ENCODE data around the gene TCHH. TPM values are rescaled to one million over a fixed set of nuclear protein-coding genes. Genes with fewer than 3 reads are reported as not detected.

TCHH gene
- total and polyA plus RNA-seq, 9 donors = 0.04 to 0.12 (median 0.08) TPM; not detected in 1

GRCh38 chr1:152067929-152068328, 47.3 kb downstream of the TCHH start:
- Histone ChIP-seq H3K36me3 (no peaks in the 10 kb centered on the region), H3K9me3 (no peaks in the 10 kb centered on the region), H3K27me3 (no peaks in the 10 kb centered on the region), H3K4me1 (ENCODE audit: insufficient read depth) (no peaks in the 10 kb centered on the region), H3K4me3 (no peak overlapping the region), H3K27ac (no peak overlapping the region)
- intact Hi-C loops (cut with DNase I) = no loop called here
- no peak for DNase-seq
- TF ChIP-seq, protein P1, sequence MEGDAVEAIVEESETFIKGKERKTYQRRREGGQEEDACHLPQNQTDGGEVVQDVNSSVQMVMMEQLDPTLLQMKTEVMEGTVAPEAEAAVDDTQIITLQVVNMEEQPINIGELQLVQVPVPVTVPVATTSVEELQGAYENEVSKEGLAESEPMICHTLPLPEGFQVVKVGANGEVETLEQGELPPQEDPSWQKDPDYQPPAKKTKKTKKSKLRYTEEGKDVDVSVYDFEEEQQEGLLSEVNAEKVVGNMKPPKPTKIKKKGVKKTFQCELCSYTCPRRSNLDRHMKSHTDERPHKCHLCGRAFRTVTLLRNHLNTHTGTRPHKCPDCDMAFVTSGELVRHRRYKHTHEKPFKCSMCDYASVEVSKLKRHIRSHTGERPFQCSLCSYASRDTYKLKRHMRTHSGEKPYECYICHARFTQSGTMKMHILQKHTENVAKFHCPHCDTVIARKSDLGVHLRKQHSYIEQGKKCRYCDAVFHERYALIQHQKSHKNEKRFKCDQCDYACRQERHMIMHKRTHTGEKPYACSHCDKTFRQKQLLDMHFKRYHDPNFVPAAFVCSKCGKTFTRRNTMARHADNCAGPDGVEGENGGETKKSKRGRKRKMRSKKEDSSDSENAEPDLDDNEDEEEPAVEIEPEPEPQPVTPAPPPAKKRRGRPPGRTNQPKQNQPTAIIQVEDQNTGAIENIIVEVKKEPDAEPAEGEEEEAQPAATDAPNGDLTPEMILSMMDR (IDR thresholded peaks at IDR 0.05) = no peak
- TF ChIP-seq EP300 (IDR thresholded peaks at IDR 0.05) = no peak
- TF ChIP-seq POLR2A (IDR thresholded peaks at IDR 0.05) = no peak
- WGBS, 3 donors = 38 to 78% (median 45%) methylated on average over 1 of the region's 1 CpG

DNA sequence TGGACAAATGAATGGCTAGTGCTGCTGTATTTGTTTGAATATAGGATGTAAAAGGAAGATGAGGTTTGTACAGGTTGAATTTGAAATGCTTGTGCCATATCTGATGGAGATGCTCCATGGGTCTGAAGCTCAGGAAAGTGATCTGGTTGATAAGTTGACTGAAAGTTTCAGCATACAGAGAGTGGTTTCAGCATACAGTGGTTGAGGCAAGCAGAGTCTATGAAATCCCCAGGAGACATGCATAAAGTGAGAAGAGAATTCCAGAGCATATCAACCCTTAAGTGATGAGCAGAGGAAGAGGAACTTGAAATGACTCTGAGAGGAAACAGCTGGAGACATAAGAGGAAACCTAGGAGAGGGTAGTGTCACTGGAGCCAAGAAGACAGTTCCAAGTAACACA, 48.1 kb downstream of the TCHH start:
- TF ChIP-seq EP300 (IDR thresholded peaks at IDR 0.05) (no peak), POLR2A (IDR thresholded peaks at IDR 0.05) (no peak)
- TF ChIP-seq, protein P1 (IDR thresholded peaks at IDR 0.05) = no peak
- H3K4me3 ChIP-seq = no peak overlapping the region
- intact Hi-C loops (cut with DNase I) = no loop called here

DNA sequence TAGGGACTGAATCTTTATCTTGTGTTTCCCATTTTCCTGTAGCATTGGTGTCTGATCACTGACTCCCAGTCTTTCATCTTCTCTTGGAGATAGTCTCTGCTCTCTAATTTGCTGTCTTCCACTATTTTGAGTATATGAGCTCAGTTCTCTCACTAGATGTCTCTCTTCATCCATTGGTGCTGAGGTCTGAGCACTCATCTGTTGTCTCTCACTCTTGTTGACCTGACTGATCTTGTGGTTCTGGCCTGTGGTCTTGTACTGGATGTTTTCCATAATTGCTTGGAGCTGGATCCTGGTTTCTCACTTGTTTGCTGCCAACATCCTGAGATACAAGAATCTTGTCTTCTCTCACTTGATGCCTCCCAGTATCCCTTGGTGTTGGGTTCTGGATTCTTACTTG, 53.3 kb downstream of the TCHH start:
- intact Hi-C loops (cut with DNase I) = no loop called here

More for the DNA sequence above, 48.1 kb downstream of the TCHH start:
- no peaks in the 10 kb centered on the region for H3K27me3 ChIP-seq
- H3K27ac ChIP-seq = no peak overlapping the region
- H3K9me3 ChIP-seq = no peaks in the 10 kb centered on the region
- no peaks in the 10 kb centered on the region for H3K4me1 ChIP-seq (ENCODE audit: insufficient read depth)
- H3K36me3 ChIP-seq = no peaks in the 10 kb centered on the region
- DNase-seq = no peak

More for the DNA sequence above, 53.3 kb downstream of the TCHH start:
- H3K27me3 ChIP-seq = no peaks in the 10 kb centered on the region
- TF ChIP-seq POLR2A (IDR thresholded peaks at IDR 0.05) = no peak
- TF ChIP-seq, protein P1 (IDR thresholded peaks at IDR 0.05) = no peak
- H3K4me3 ChIP-seq = no peak overlapping the region
- no peak for DNase-seq
- H3K9me3 ChIP-seq = no peaks in the 10 kb centered on the region
- no peak overlapping the region for H3K27ac ChIP-seq
- H3K4me1 ChIP-seq (ENCODE audit: insufficient read depth) = no peaks in the 10 kb centered on the region
- no peaks in the 10 kb centered on the region for H3K36me3 ChIP-seq

Small RNAs within 50 kb of the gene (small RNA-seq; reads per million reads assigned to genes)
- gene SPTLC1P4 = not detected

Other genes starting within 250 kb of the TCHH start
- 10 to 100 TPM; 10.4 to 21.8 (median 16.7) TPM for gene THEM4, start 205.9 kb downstream of the TCHH start, total RNA-seq
- gene THEM4, start 205.9 kb downstream of the TCHH start, polyA plus RNA-seq = 10 to 100 TPM; 12.3 to 14.4 TPM
- gene S100A10, start 121.6 kb downstream of the TCHH start, total RNA-seq = 100 to 1,000 TPM in 5 of 7 donors, 10 to 100 TPM in 2; 38.6 to 327 (median 213) TPM
- gene S100A10, start 121.6 kb downstream of the TCHH start, polyA plus RNA-seq = 100 to 1,000 TPM; 175 to 642 TPM
- gene S100A11, start 78.4 kb downstream of the TCHH start, total RNA-seq = 100 to 1,000 TPM in 3 of 7 donors, 10 to 100 TPM in 4; 60.2 to 189 (median 85.8) TPM
- 100 to 1,000 TPM; 158 to 449 TPM for gene S100A11, start 78.4 kb downstream of the TCHH start, polyA plus RNA-seq
- gene TCHHL1, start 26.4 kb downstream of the TCHH start, total RNA-seq = not detected
- gene TCHHL1, start 26.4 kb downstream of the TCHH start, polyA plus RNA-seq = not detected
- not detected for gene RPTN, start 43.8 kb upstream of the TCHH start, total RNA-seq
- not detected for gene RPTN, start 43.8 kb upstream of the TCHH start, polyA plus RNA-seq
- not detected for gene HRNR, start 108.7 kb upstream of the TCHH start, total RNA-seq
- gene HRNR, start 108.7 kb upstream of the TCHH start, polyA plus RNA-seq = not detected
- gene FLG, start 209.8 kb upstream of the TCHH start, total RNA-seq = not detected
- gene FLG, start 209.8 kb upstream of the TCHH start, polyA plus RNA-seq = under 1 TPM in 1 of 2 donors, not detected in 1; 0.01 TPM
- gene FLG2, start 244.6 kb upstream of the TCHH start, total RNA-seq = not detected
- not detected for gene FLG2, start 244.6 kb upstream of the TCHH start, polyA plus RNA-seq

Measured in ovary (tissue), 9 donors.